Urothelium cell line (cell line): Measurements from ENCODE around the gene PSG4.
A peak's percentile ranks its signal among the peaks of the same experiment; 100 is the strongest.
"Not testable (repeated sequence)": the region's sequence is repeated elsewhere in the genome, so short reads cannot be mapped to it uniquely, and the experiment has no call there.

ENCODE experiments used
- DNase-seq: peaks from one replicate; pipeline ENCODE4 v3.0.0; 2011; ENCODE audit warnings: low spot score, mixed read lengths
- FAIRE-seq: peaks from 2 replicates; lab custom pipeline; 2011; peaks lifted over from hg19 to GRCh38; lab: Jason Lieb, UNC

Gene PSG4

DNA sequence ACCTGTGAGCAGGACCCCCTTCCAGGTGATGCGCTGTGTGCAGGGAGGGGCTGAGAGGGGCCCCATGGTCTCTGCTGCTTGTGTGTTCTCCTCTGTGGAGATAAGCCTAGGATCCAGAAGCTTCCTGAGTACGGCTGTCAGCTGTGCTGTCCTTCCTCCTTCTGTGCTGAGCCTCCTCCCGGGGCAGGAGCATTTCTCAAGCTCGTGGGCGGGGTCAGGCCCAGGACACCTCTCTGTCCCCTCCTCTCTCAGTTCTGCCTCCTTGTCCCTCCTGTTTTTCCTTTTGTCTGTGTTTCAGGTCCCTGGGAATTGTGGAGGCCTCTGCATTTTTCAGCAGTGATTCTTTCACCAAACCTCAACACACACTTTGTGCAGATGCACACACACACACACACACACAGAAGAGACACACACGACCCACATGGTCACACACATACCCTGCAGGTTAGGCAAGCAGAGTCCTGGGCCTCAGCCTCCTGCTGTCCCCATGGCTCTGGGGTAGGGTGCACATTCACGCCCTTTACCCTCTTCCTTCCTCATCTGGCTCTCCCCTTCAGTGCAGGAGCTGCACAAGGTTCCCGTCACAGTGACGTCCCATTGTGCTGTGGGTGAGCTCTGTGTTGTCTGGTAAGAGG lies at the start of gene PSG4:
Gene PSG4, minus strand, starts transcription at position 168 of the 635 bp plus-strand sequence. Its CDS starts 102 bp downstream, at position 66.
- not testable (repeated sequence) for DNase-seq

DNA sequence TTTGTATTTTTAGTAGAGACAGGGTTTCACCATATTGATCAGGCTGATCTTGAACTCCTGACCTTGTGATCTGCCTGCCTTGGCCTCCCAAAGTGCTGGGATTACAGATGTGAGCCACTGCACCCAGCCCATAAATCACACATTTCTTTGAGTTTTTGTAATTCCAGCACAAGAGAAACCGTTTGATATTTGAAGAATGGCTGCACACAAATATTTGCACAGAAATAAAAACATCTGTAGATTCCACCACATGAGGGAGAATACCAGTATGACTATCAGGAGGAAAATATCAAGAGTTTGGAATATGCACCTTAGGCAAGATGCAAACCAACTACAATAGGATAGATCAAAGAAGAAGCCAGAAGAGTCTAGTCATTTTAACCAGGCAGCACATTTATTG lies 46.0 kb upstream of the PSG4 start:
- DNase-seq, FAIRE-seq: not testable (repeated sequence)

More for the DNA sequence above, at the start of gene PSG4:
- FAIRE-seq, result not testable (repeated sequence)

- not testable (repeated sequence) for FAIRE-seq, DNase-seq
Measured at GRCh38 chr19:43250296-43250695, 44.9 kb upstream of the PSG4 start.

DNA sequence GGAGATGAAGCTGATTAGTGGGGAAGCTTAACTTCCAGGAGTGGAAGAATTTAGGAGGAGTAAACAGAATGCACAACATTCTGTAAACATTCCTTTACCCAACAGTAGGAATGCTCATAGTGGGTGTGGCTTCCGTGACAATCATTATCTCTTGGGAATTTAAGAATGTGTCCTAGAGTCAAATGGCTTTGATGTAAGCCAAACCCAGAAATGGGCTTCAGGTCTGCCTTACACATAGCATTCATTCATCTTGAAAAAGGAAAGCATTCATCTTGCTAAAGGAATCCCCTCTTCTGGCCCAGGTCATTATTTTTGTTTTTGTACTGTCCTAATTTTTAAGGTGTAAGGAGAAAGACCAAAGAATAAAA lies 43.2 kb upstream of the PSG4 start:
- FAIRE-seq, DNase-seq: not testable (repeated sequence)

DNA sequence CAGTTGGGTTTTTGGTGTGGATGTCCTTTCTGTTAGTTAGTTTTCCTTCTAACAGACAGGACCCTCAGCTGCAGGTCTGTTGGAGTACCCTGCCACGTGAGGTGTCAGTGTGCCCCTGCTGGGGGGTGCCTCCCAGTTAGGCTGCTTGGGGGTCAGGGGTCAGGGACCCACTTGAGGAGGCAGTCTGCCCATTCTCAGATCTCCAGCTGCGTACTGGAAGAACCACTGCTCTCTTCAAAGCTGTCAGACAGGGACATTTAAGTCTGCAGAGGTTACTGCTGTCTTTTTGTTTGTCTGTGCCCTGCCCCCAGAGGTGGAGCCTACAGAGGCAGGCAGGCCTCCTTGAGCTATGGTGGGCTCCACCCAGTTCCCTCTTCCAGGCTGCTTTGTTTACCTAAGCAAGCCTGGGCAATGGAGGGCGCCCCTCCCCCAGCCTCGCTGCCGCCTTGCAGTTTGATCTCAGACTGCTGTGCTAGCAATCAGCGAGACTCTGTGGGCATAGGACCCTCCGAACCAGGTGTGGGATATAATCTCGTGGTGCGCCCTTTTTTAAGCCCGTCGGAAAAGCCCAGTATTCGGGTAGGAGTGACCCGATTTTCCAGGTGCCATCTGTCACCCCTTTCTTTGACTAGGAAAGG lies 41.9 kb upstream of the PSG4 start:
- FAIRE-seq, DNase-seq: not testable (repeated sequence)

DNA sequence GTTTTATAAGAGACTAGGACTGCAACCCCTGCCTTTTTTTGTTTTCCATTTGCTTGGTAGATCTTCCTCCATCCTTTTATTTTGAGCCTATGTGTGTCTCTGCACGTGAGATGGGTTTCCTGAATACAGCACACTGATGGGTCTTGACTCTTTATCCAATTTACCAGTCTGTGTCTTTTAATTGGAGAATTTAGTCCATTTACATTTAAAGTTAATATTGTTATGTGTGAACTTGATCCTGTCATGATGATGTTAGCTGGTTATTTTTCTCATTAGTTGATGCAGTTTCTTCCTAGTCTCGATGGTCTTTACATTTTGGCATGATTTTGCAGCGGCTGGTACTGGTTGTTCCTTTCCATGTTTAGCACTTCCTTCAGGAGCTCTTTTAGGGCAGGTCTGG lies 40.4 kb upstream of the PSG4 start:
- DNase-seq, FAIRE-seq: not testable (repeated sequence)

- DNase-seq, FAIRE-seq: not testable (repeated sequence)
Measured at GRCh38 chr19:43242211-43242610, 36.8 kb upstream of the PSG4 start.

- not testable (repeated sequence) for FAIRE-seq, DNase-seq
Measured at GRCh38 chr19:43238213-43238612, 32.8 kb upstream of the PSG4 start.

GRCh38 chr19:43235686-43236085 lies 30.2 kb upstream of the PSG4 start:
- DNase-seq, FAIRE-seq: not testable (repeated sequence)

- no peak for DNase-seq
- FAIRE-seq, result no peak
Measured at GRCh38 chr19:43229315-43229714, 23.9 kb upstream of the PSG4 start.

GRCh38 chr19:43228730-43229129 lies 23.3 kb upstream of the PSG4 start:
- FAIRE-seq, DNase-seq: not testable (repeated sequence)

- not testable (repeated sequence) for FAIRE-seq, DNase-seq
Measured at GRCh38 chr19:43226986-43227385, 21.5 kb upstream of the PSG4 start.

GRCh38 chr19:43224855-43225253 lies 19.4 kb upstream of the PSG4 start:
- DNase-seq, result no peak
- no peak for FAIRE-seq

DNA sequence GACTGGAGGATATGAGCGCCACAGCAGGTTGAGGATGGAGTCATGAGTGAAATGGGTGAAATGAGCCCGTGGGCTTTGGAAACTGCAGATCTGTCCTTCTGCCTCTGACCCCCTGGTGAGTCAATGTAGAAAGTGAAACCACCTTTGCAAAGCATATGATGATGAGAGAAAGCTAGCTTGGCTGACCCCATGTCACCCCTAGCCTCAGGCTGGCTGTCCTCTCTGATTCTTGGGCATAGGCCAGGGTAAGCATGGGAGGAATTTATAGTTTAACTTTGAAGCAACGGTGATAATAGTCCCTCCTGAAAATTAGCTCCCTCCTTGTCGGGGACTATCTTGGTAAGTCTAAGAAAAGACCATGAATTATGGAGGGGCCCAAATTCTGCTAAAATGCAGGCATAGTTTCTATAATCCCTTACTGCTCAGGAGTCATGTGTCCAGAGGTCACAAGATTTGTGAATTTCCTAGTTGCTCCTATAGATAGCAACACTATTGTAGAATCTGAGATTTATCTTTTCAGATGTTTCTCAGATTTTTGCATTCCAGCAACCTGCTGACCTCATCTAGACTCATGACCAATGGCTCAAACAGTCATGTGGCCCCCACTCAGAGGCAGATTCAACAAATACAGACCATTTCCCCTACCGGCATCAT lies 18.9 kb upstream of the PSG4 start:
- FAIRE-seq, DNase-seq: not testable (repeated sequence)

- DNase-seq, FAIRE-seq: not testable (repeated sequence)
Measured at GRCh38 chr19:43221891-43222290, 16.5 kb upstream of the PSG4 start.

DNA sequence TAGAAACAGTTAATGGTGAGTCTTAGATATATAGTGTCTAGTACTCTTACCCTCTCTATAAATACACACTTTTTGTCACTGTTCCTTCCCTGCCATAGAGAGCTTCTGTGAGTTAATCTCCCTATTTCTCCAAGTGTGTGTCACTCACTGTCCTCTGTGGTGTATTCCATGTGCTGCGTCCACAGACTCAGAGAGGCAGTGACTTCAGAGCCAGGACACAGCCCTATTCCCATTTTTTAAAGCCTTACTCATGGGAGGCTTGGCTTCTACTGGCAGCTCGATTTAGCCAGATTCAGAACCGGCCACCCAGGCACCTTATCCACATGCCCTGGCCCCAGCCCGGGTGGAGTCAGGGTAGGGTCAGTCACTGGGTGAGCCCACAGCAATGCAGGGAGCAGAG lies 13.7 kb upstream of the PSG4 start:
- FAIRE-seq, DNase-seq: not testable (repeated sequence)

DNA sequence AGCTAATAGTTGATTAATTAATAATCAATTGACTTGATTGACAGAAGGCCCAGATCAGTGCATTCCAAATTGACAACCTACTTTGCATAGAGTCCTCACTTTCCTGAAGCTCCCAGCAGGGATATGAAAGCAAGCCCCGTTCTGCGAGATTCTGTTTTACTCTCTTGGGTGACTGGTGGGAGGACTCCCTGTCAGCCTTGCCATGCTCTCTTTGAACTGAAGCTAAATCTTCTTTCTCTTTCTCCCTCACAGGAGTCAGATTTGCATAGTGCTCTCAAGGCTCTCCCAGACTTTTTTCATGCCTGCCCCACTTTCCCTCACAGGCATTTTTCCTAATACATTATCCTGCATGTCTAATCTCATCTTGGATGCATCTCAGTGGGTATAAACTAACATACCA lies 10.4 kb upstream of the PSG4 start:
- DNase-seq, FAIRE-seq: not testable (repeated sequence)

DNA sequence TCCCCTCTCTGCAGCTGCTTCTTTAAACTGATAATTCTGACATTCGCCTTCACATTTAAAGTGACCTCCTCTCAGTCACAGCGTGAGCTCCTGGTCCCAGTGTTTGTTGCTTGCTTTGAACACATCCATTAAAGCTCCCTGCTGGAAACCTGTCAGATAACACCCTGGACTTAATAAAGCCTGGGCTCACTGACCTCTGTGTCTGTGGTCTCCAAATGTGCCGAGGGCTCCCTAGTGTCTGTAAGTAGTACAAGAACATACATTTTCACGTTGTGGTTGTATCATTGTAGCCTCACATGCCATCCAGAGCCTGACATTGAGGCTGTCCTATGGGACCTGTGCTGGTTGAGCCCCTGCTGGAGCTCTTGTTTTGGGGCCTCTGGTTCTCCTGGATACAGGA lies 2.6 kb upstream of the PSG4 start:
- DNase-seq (no peak), FAIRE-seq (no peak)

- FAIRE-seq, DNase-seq: not testable (repeated sequence)
Measured at GRCh38 chr19:43207174-43207573, 1.7 kb upstream of the PSG4 start.

DNA sequence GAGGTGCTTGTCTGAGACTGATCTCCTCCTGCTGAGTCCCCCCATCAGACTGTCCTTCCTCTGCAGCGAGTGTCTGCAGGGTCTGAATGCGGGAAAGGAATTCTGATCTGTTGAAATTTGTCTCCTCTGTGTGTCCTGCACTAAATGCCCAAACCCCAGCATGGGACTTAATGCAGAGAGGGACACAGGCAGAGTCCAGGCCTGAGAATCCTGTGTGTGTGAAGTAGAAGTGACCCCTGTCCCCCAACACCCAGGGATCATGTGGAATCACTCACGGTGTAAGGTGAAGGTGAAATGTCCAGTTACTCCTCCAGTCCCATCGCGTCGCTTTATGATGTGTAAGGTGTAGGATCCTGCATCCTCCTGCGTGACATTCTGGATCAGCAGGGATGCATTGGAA lies 1.8 kb downstream of the PSG4 start:
- DNase-seq, result not testable (repeated sequence)
- peak; percentile 20 for FAIRE-seq

GRCh38 chr19:43201891-43202290 lies 3.5 kb downstream of the PSG4 start:
- not testable (repeated sequence) for FAIRE-seq, DNase-seq
